Effector CD4-positive, alpha-beta T cell (primary cell): ENCODE data around the gene MFSD8.
"Not testable (repeated sequence)": the region's sequence is repeated elsewhere in the genome, so short reads cannot be mapped to it uniquely, and the experiment has no call there.

ENCODE experiments used
- DNase-seq: peaks from one replicate; pipeline ENCODE4 v3.0.0-alpha.2; 2020

Gene MFSD8

DNA sequence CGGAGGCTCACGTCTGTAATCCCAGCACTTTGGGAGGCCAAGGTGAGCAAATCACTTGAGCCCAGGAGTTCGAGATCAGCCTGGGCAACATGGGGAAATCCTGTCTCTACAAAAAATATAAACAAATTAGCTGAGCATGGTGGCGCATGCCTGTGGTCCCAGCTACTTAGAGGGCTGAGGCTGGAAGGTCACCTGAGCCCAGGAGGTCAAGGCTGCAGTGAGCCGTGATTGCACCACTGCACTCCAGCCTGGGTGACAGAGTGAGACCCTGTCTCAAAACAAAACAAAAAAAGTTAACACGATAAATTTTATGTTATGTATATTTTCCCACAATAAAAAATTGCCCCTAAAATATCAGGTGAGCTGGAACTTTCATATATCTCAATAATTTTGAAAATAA is 33.1 kb downstream of the MFSD8 start:
- DNase-seq, result not testable (repeated sequence)

DNA sequence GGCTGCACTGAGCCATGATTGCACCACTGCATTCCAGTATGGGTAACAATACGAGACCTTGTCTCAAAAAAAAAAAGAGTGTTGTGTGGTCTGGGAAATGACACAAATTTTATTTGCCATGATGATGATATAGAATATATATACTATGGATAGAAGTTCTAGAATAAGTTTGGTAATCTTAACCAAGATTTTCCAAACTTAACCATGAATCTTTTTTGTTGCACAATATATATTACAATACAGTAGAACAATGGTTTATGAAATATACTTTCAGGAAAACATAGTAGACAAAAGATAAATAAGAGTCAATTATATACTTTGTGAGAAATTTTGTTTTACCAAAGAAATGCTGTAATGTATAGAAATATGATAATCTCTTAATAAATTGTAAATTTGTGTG is 34.8 kb downstream of the MFSD8 start:
- no peak for DNase-seq

DNA sequence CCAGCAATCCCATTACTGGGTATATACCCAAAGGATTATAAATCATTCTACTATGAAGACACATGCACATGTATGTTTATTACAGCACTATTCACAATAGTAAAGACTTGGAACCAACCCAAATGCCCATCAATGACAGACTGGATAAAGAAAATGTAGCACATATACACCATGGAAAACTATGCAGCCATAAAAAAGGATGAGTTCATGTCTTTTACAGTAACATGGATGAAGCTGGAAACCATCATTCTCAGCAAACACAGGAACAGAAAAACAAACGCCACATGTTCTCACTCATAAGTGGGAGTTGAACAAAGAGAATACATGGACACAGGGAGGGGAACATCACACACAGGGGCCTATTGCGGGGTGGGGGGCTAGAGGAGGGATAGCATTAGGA is 39.3 kb downstream of the MFSD8 start:
- DNase-seq, result not testable (repeated sequence)

DNA sequence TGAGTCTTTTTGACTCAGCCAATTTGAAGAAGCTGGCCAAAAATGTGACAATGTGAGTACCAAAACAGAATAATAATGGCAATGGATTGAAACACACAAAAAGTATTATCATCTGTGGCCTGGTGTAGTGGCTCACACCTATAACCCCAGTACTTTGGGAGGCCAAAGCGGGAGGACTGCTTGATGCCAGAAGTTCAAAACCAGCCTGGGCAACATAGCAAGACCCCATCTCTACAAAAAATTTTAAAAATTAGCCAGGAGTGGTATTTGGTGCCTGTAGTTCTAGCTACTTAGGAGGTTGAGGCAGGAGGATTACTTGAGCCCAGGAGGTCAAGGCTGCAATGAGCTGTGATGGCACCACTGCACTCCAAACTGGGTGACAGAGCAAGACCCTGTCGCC is 42.7 kb downstream of the MFSD8 start:
- no peak for DNase-seq

GRCh38 chr4:127920521-127920920 is 44.5 kb downstream of the MFSD8 start:
- DNase-seq, result no peak

GRCh38 chr4:127917151-127917550 is 47.8 kb downstream of the MFSD8 start:
- DNase-seq, result no peak

- no peak for DNase-seq
Measured at GRCh38 chr4:127916512-127916911, 48.5 kb downstream of the MFSD8 start.

DNA sequence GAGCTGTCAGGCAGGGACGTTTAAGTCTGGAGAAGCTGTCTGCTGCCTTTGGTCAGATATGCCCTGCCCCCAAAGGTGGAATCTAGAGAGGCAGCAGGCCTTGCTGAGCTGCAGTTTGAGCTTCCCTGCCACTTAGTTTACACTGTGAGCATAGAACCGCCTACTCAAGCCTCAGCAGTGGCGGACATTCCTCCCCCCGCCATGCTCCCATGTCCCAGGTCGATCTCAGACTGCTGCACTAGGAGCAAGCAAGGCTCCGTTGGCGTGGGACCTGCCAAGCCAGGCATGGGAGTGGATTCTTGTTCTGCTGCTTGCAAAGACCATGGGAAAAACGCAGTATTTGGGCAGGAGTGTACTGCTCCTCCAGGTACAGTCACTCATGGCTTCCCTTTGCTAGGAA is 59.9 kb downstream of the MFSD8 start:
- DNase-seq, result no peak

GRCh38 chr4:127899682-127900081 is 65.3 kb downstream of the MFSD8 start:
- not testable (repeated sequence) for DNase-seq

- no peak for DNase-seq
Measured at GRCh38 chr4:127896528-127896927, 68.4 kb downstream of the MFSD8 start.

GRCh38 chr4:127896069-127896468 is 68.9 kb downstream of the MFSD8 start:
- no peak for DNase-seq

DNA sequence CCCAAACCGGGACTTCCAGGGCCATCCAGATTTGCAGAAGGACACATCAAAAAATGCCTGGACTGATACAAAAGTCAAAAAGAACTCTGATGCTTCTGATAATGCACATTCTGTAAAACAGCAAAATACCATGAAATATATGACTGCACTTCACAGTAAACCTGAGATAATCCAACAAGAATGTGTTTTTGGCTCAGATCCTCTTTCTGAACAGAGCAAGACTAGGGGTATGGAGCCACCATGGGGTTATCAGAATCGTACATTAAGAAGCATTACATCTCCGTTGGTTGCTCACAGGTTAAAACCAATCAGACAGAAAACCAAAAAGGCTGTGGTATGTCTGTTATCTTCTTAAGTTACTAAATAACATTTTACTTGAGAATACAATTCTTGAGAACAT is 75.1 kb downstream of the MFSD8 start:
- DNase-seq, result no peak

DNA sequence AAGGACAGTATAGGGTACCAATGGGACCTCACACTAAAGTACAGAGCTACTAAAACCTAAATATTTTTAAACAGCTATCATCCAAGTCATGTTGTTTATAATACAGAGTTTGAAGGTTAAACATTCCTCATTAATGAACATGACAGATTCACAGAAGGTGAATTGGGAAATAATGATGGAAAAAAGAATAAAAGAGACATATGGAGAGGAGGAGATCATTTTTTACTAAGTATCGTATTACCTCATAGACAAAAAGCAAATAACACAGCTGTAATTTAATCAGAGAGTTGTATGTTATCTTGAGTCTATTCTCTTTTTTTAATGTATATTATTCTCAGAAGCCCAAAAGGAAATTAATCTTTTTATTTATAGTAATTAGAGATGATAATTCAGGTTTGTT is 76.4 kb downstream of the MFSD8 start:
- DNase-seq, result no peak

GRCh38 chr4:127881563-127881864 is 83.5 kb downstream of the MFSD8 start:
- DNase-seq, result no peak

DNA sequence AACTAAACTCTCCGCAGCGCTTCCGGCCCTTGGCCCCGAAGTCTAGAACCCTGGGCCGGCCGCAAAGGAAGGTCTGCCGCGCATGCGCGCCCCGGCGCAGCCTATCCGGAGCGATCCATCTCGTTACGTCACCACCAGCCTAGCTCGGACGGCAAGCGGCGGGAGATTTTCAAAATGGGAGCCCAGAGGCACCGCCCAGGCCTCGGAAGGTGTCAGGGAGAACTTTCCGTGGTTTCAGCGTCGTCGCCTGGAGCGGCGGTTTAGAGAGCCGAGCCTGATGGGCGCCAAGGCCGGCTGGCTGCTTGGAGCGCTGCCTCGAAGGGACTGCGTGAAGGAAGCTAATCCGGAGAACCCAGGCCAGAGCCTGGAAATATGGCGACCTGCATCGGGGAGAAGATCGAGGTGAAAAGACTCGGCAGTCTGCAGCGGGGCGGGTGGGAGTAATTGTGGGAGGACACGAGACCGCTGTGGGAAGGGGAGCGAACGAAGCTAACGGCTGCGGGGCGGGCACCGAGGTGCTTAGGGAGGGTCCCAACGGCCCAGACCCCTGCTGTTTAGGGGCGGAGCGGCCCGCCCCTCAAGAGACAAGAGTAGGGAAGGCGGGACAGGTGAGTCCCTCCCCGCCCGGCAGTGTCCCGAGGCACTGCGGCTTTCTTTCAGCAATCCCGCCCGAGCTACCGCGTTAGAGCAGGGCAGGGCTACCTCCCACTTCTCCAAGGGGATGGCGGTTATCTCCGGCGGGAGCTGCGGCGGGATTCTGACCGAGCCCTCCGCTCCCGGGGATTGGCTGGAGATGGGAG is 84.0 kb downstream of the MFSD8 start, which contains the start of gene PLK4:
Gene PLK4, plus strand, starts transcription at position 131 of the 800 bp plus-strand sequence. Its CDS starts 242 bp downstream, at position 373.
- peak; percentile 84 for DNase-seq

- DNase-seq, result no peak
Measured at GRCh38 chr4:127875791-127876190, 89.2 kb downstream of the MFSD8 start.

GRCh38 chr4:127870688-127871087 is 94.3 kb downstream of the MFSD8 start:
- DNase-seq, result no peak

DNA sequence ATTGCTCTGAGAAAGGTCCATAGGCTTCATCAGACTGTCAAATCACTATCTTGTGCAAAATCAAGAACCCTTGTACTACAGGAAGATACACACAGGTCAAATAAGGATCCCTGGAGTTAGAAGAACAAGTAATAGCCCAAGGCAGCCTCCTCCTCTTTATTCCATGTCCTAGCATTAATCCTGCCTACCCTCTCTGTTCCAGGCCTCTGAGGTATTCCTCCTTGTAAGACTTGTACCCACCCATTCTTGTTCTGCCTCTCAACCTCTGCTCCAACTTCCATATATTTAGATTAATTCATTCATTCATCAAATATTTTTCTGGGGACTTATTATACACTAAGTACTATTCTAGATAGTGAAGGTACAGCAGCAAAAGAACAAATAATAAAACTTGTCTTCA is 94.7 kb downstream of the MFSD8 start:
- no peak for DNase-seq

DNA sequence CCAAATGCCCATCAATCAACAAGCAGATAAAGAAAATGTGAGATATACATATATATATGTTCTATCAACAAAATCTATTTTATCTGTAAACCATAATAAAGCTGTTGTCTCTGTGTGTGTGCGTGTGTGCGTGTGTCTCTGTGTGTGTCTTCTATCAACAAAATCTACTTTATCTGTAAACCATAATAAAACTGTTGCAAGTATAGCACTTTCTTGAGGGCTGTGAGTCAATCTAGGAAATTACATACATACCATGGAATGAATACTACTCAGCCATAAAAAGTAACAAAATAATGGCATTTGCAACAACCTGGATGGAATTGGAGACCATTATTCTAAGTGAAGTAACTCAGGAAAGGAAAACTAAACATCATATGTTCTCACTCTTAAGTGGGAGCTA is 96.8 kb downstream of the MFSD8 start:
- no peak for DNase-seq
